Hepatocyte (in vitro differentiated cells): ENCODE results near the gene ITPKB.

Experiments
- CTCF ChIP-seq: fragments of 200-600 bp; sonication (generic); IDR thresholded peaks from 2 replicates; pipeline ENCODE4 v1.5.1; 2016; ENCODE audit warnings: antibody characterized with exemption, mild to moderate bottlenecking; ENCODE audit not compliant: poor library complexity
- EZH2phosphoT487 ChIP-seq: fragments of 200-600 bp; sonication (generic); IDR thresholded peaks from one replicate; pipeline ENCODE4 v1.6.1; 2018; ENCODE audit warnings: antibody characterized with exemption, mild to moderate bottlenecking, low read depth, moderate library complexity; ENCODE audit not compliant: unreplicated experiment, severe bottlenecking

DNA sequence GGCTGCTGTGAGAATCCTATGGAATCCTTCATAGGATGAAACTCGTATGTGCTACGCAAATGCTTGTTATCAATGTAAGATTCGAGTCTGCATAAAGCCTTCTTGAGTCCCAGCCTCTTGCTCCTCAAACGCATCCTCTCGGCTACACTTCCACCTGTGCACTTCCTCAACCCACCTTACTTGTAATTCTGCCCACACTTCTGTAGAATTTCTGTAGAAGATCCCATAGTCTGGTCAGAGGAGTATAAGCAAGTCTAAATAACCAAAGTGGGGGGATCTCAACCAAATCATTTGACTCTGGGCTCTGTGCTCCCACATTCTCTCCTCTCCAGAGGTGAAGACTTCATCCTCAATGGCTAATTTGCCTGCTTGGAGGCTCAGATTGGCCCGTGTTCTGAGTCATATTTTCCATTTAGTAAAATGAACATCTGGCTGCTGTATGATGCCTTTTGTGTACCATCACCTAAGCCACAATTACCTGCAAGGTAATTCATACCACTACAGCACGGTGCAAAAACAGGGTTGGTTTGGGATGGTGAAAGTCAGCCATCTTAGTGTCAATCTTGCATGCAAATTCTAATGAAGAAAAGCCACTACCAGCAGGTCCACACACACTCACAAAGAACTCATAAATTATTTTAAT lies 63.2 kb downstream of the ITPKB start:
- TF ChIP-seq CTCF (no peak), EZH2phosphoT487 (no peak)
